H1 (cell line): ENCODE results near the gene PTPRG. TPM values are rescaled to one million over a fixed set of nuclear protein-coding genes. Genes with fewer than 3 reads are reported as not detected.

Experiments used
- CTCF ChIA-PET: fragments of 300-600 bp; sonication (Branson Sonifier 250); formaldehyde crosslinking; loops from one replicate; lab custom pipeline; 2021; ENCODE audit not compliant: partially characterized antibody; lab: Charles Lee
- POLR2A ChIA-PET: fragments of 300-600 bp; sonication (Branson Sonifier 250); formaldehyde crosslinking; loops from one replicate; lab custom pipeline; 2021; ENCODE audit warnings: inconsistent platforms; ENCODE audit not compliant: partially characterized antibody; lab: Charles Lee
- DNase-seq, 2 experiments: peaks; one replicate each; pipeline versions ENCODE4 v3.0.0 to v3.0.0-alpha.2; 2010 to 2022; ENCODE audit warnings: low spot score in 2 of 2, low read depth in 1 of 2, mixed read lengths in 1 of 2
- FAIRE-seq: peaks from 2 replicates; lab custom pipeline; 2011; peaks lifted over from hg19 to GRCh38; lab: Jason Lieb, UNC
- H2AFZ ChIP-seq: 2 replicates; pipeline ENCODE4 v1.8.1; 2012; ENCODE audit warnings: low read length, inconsistent platforms
- H2AK5ac ChIP-seq: 2 replicates; pipeline ENCODE4 v1.6.1; 2013; ENCODE audit warnings: low read depth, low read length
- H2BK120ac ChIP-seq: replicated peaks from 2 replicates; pipeline ENCODE3; 2013; ENCODE audit warnings: low read depth, low read length, inconsistent platforms
- H2BK12ac ChIP-seq: 2 replicates; pipeline ENCODE4 v1.6.1; 2013; ENCODE audit warnings: low read depth, low read length
- H2BK15ac ChIP-seq: 2 replicates; pipeline ENCODE4 v1.6.1; 2013; ENCODE audit warnings: low read length
- H2BK20ac ChIP-seq: 2 replicates; pipeline ENCODE4 v1.6.1; 2013; ENCODE audit warnings: low read length
- H2BK5ac ChIP-seq: 2 replicates; pipeline ENCODE4 v1.6.1; 2013; ENCODE audit warnings: low read depth, low read length
- H3K14ac ChIP-seq: 2 replicates; pipeline ENCODE4 v1.6.1; 2013; ENCODE audit warnings: inconsistent platforms; ENCODE audit not compliant: insufficient read length
- H3K18ac ChIP-seq: 2 replicates; pipeline ENCODE4 v1.6.1; 2013; ENCODE audit warnings: low read length; ENCODE audit errors: extremely low read depth
- H3K23ac ChIP-seq: 2 replicates; pipeline ENCODE4 v1.6.1; 2013; ENCODE audit warnings: inconsistent platforms; ENCODE audit not compliant: insufficient read length
- H3K23me2 ChIP-seq: 2 replicates; pipeline ENCODE4 v1.6.1; 2013; ENCODE audit warnings: low read depth, low read length
- H3K27ac ChIP-seq: 2 replicates; pipeline ENCODE4 v1.6.1; 2011; ENCODE audit warnings: low read depth, low read length, inconsistent platforms
- H3K27me3 ChIP-seq, 4 experiments: replicated peaks in 1 of 4; 1 replicate in 1 of 4; 2 replicates in 3 of 4; pipeline versions ENCODE4 v1.6.1 to v1.8.1; 2011 to 2013; ENCODE audit warnings: low read length in 3 of 4, mild to moderate bottlenecking in 3 of 4, inconsistent platforms in 2 of 4, mixed read lengths in 2 of 4, moderate library complexity in 1 of 4; ENCODE audit not compliant: control insufficient read depth in 3 of 4, insufficient read depth in 3 of 4; ENCODE audit errors: extremely low read depth in 1 of 4
- H3K36me3 ChIP-seq, 4 experiments: 2 replicates each; pipeline versions ENCODE4 v1.6.1 to v1.8.1; 2011 to 2013; ENCODE audit warnings: mild to moderate bottlenecking in 4 of 4, low read length in 3 of 4, moderate library complexity in 2 of 4, control low read depth in 1 of 4, inconsistent platforms in 1 of 4; ENCODE audit not compliant: insufficient read depth in 4 of 4, control insufficient read depth in 2 of 4
- H3K4ac ChIP-seq: replicated peaks from 2 replicates; pipeline ENCODE3; 2013; ENCODE audit warnings: low read length, low read depth, mixed read lengths, inconsistent platforms; ENCODE audit not compliant: insufficient read length
- H3K4me1 ChIP-seq, 4 experiments: replicated peaks in 1 of 4; 1 replicate in 1 of 4; 2 replicates in 3 of 4; pipeline versions ENCODE4 v1.6.1 to v1.8.1; 2011 to 2013; ENCODE audit warnings: low read length in 3 of 4, inconsistent platforms in 2 of 4, mixed read lengths in 1 of 4; ENCODE audit not compliant: insufficient read depth in 4 of 4, control insufficient read depth in 3 of 4
- H3K4me2 ChIP-seq, 2 experiments: 2 replicates each; pipeline versions ENCODE4 v1.6.1 to v1.8.1; 2011 to 2013; ENCODE audit warnings: low read depth in 2 of 2, low read length in 2 of 2, control low read depth in 1 of 2, inconsistent platforms in 1 of 2, mild to moderate bottlenecking in 1 of 2; ENCODE audit not compliant: insufficient read depth in 1 of 2
- H3K4me3 ChIP-seq, 4 experiments: fragments of 200-600, 300-600 bp in 1 of 4; sonication (generic), shearing (Covaris generic), sonication (Bioruptor Twin) in 1 of 4; 2 replicates each; pipeline versions ENCODE4 v1.5.1 to v1.8.1; 2011 to 2016; ENCODE audit warnings: low read length in 4 of 4, low read depth in 3 of 4, control low read depth in 2 of 4, inconsistent platforms in 2 of 4, mild to moderate bottlenecking in 2 of 4, mixed read lengths in 1 of 4, moderate library complexity in 1 of 4; ENCODE audit not compliant: insufficient read depth in 2 of 4; ENCODE audit errors: extremely low read depth in 1 of 4
- H3K56ac ChIP-seq: replicated peaks from 2 replicates; pipeline ENCODE3; 2013; ENCODE audit warnings: low read depth, mild to moderate bottlenecking, mixed read lengths, low read length, inconsistent platforms; ENCODE audit not compliant: insufficient read length
- H3K79me1 ChIP-seq: 2 replicates; pipeline ENCODE4 v1.6.1; 2013; ENCODE audit warnings: low read depth, low read length, control low read depth
- H3K79me2 ChIP-seq, 2 experiments: 2 replicates each; pipeline versions ENCODE4 v1.6.1 to v1.8.1; 2012 to 2013; ENCODE audit warnings: low read length in 2 of 2, mild to moderate bottlenecking in 2 of 2, inconsistent platforms in 1 of 2; ENCODE audit not compliant: insufficient read depth in 2 of 2, control insufficient read depth in 1 of 2
- H3K9ac ChIP-seq, 4 experiments: replicated peaks in 1 of 4; 1 replicate in 1 of 4; 2 replicates in 3 of 4; pipeline versions ENCODE4 v1.6.1 to v1.8.1; 2011 to 2013; ENCODE audit warnings: low read depth in 3 of 4, low read length in 3 of 4, control low read depth in 2 of 4, mild to moderate bottlenecking in 2 of 4, moderate library complexity in 2 of 4, inconsistent platforms in 1 of 4; ENCODE audit errors: extremely low read depth in 1 of 4
- H3K9me3 ChIP-seq, 2 experiments: 2 replicates each; pipeline versions ENCODE4 v1.6.1 to v1.8.1; 2012 to 2013; ENCODE audit warnings: mild to moderate bottlenecking in 2 of 2, moderate library complexity in 2 of 2, control low read depth in 1 of 2, inconsistent platforms in 1 of 2, low read depth in 1 of 2, low read length in 1 of 2, mixed read lengths in 1 of 2; ENCODE audit not compliant: insufficient read depth in 2 of 2
- H4K20me1 ChIP-seq, 2 experiments: replicated peaks in 1 of 2; 2 replicates each; pipeline versions ENCODE3 to v1.8.1; 2011 to 2013; ENCODE audit warnings: inconsistent platforms in 2 of 2, low read length in 2 of 2, mild to moderate bottlenecking in 1 of 2; ENCODE audit not compliant: insufficient read depth in 2 of 2, control insufficient read depth in 1 of 2
- H4K5ac ChIP-seq: 2 replicates; pipeline ENCODE4 v1.6.1; 2013; ENCODE audit warnings: low read length, low read depth, mixed read lengths, inconsistent platforms; ENCODE audit not compliant: insufficient read length
- H4K8ac ChIP-seq: 2 replicates; pipeline ENCODE4 v1.8.0; 2013; ENCODE audit warnings: mild to moderate bottlenecking, moderate library complexity, low read length, inconsistent platforms; ENCODE audit not compliant: insufficient read depth; ENCODE audit errors: extremely low read depth
- H4K91ac ChIP-seq: replicated peaks from 2 replicates; pipeline ENCODE3; 2013; ENCODE audit warnings: low read length, mixed read lengths, inconsistent platforms; ENCODE audit not compliant: insufficient read length
- CHD1 ChIP-seq: IDR thresholded peaks from 2 replicates; pipeline ENCODE4 v1.6.1; 2012; ENCODE audit warnings: low read depth, low read length, improper control_type of control experiment
- KDM5A ChIP-seq: fragments of 200-600 bp; IDR thresholded peaks from 2 replicates; pipeline ENCODE4 v1.7.1; 2012; ENCODE audit warnings: mild to moderate bottlenecking, low read length, inconsistent platforms, mixed read lengths
- WGBS, 2 experiments: shearing (Covaris generic) in 1 of 2; methylation state at CpG; one replicate each; pipeline versions ENCODE4 v1.1.6 to v1.1.7; 2013 to 2015; ENCODE audit warnings: low lambda C conversion rate in 2 of 2, mixed read lengths in 2 of 2, inconsistent platforms in 1 of 2, low coverage in 1 of 2, missing lambda C conversion rate in 1 of 2; ENCODE audit not compliant: insufficient replicate concordance in 2 of 2, insufficient coverage in 1 of 2, insufficient read length in 1 of 2; ENCODE audit errors: extremely low coverage in 1 of 2, missing lambda C conversion rate in 1 of 2; 5-methylcytosine and 5-hydroxymethylcytosine counted together
- polyA plus RNA-seq, 7 experiments: library from polyadenylated mRNA; depleted of rRNA in 3 of 7; stranded (reverse) in 5 of 7; unstranded in 2 of 7; fragments of >200 nt in 5 of 7; fragments of 200-250 nt in 2 of 7; gene quantifications; 1 replicate in 5 of 7; 2 replicates in 1 of 7; 4 replicates in 1 of 7; pipeline versions ENCODE4 v1.2.1 to v1.2.3, GENCODE V29; 2011 to 2013; ENCODE audit warnings: missing spikeins in 2 of 7, mixed read lengths in 2 of 7
- total RNA-seq: library from RNA; stranded (reverse); fragmentation: NEBNext Ultra II Directional; extraction: Animal tissue kit (Norgen Biotek cat#: 25700); gene quantifications from 2 replicates; pipeline ENCODE4 v1.2.1, GENCODE V29; 2021

PTPRG gene
- total and polyA plus RNA-seq, 2 of the 8 experiments (the other 6 are each of a cell fraction or from before 2014, with no cell fraction given) = 23.3 to 96.2 TPM

GRCh38 chr3:62019906-62020305 is 458.5 kb downstream of the PTPRG start:
- no peak overlapping the region for H2BK20ac ChIP-seq
- WGBS, 2 experiments = 97% methylated on average over 1 of the region's 1 CpG; no CpG with 5 or more reads in 1 of the 2 experiments
- no peak overlapping the region for H3K27ac ChIP-seq
- peaks cover 0 to 2% (median 0%) of the 10 kb centered on the region in 4 experiments; a peak in 2 of 8 replicates for H3K36me3 ChIP-seq
- H3K79me2 ChIP-seq = peaks cover 0 to 15% of the 10 kb centered on the region in 2 experiments; a peak in 1 of 4 replicates
- no peak overlapping the region for H2AFZ ChIP-seq
- H3K4me1 ChIP-seq = peaks cover 0 to 2% (median 0%) of the 10 kb centered on the region in 4 experiments; a peak in 2 of 7 replicates
- H4K8ac ChIP-seq = no peak overlapping the region
- no peak overlapping the region for H2BK15ac ChIP-seq
- DNase-seq (no peak), FAIRE-seq (no peak)
- H3K4me2 ChIP-seq = no peak overlapping the region
- H3K9ac ChIP-seq = no peak overlapping the region
- H2BK120ac ChIP-seq = no peak overlapping the region
- no peaks in the 10 kb centered on the region for H3K9me3 ChIP-seq
- H3K4me3 ChIP-seq = no peak overlapping the region
- H2AK5ac ChIP-seq = no peak overlapping the region
- TF ChIP-seq KDM5A (no peak), CHD1 (no peak)
- TF ChIP-seq, all 59 proteins: peak for 0
- Histone ChIP-seq H3K18ac (no peak overlapping the region), H3K56ac (no peak overlapping the region), H4K20me1 (peaks cover 0 to 6% of the 10 kb centered on the region in 2 experiments), H3K23ac (no peak overlapping the region), H2BK12ac (no peak overlapping the region), H4K5ac (no peak overlapping the region), H3K4ac (no peak overlapping the region), H4K91ac (no peak overlapping the region), H3K14ac (no peak overlapping the region), H3K27me3 (no peaks in the 10 kb centered on the region), H3K79me1 (no peaks in the 10 kb centered on the region; the same call in 1 of the 2 replicates), H2BK5ac (no peak overlapping the region), H3K23me2 (no peaks in the 10 kb centered on the region)
- ChIA-PET POLR2A (no interaction called here), CTCF (interaction anchor here (1.1 kb wide), 1 partner anchor 13 kb away, joined by 3 read pairs; no protein-coding TSS in a partner anchor)
